ENCODE data around the gene CFAP46.
A peak's percentile ranks its signal among the peaks of the same experiment; 100 is the strongest.
"Not testable (repeated sequence)": the region's sequence is repeated elsewhere in the genome, so short reads cannot be mapped to it uniquely, and the experiment has no call there.

CFAP46 gene

DNA sequence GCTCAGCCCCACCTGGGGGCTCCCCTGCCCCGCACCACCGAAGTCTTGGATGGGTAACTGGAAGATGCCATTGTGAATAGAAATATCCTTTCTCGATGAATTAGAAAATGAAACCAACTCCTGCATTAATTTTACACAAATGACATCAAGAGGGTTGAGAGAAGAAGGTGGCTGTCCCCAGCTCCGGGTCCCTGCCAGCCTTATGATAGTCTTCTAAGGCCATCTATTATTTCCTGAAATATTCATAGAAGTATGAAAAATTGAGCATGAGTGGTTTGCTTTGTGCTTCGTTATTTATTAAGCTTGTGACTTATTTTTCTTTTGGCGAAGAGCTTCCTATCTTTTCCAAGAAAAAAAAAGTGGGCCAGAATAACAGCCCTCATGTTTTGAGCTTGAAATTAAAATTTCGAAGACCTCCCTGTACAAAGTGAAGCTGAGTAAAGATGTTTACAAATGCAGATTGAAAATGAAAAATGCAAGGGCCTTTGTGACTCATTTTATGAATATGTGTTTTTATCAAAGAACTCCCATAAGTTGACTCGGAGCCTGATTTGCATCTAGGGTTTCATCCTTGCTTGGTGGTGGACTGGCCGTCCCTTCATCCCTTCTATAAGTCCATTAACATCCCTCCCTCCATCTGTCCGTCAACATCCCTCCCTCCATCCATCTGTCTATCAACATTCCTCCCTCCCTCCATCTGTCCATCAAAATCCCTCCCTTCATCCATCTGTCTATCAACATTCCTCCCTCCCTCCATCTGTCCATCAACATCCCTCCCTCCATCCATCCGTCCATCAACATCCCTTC, 20.5 kb upstream of the CFAP46 start:
- no peak for DNase-seq (ENCODE audit: low read depth)

- DNase-seq (ENCODE audit: low read depth): peak; percentile 46
Observed at GRCh38 chr10:132961787-132962622, 19.6 kb upstream of the CFAP46 start.

- DNase-seq (ENCODE audit: low read depth): no peak
Observed at GRCh38 chr10:132961420-132961786, 19.0 kb upstream of the CFAP46 start.

GRCh38 chr10:132960631-132961419, 18.5 kb upstream of the CFAP46 start:
- DNase-seq (ENCODE audit: low read depth): no peak

GRCh38 chr10:132960071-132960472, 17.7 kb upstream of the CFAP46 start:
- DNase-seq (ENCODE audit: low read depth): no peak

- no peak for DNase-seq (ENCODE audit: low read depth)
Observed at GRCh38 chr10:132959559-132959961, 17.2 kb upstream of the CFAP46 start.

- DNase-seq (ENCODE audit: low read depth): no peak
Observed at GRCh38 chr10:132958883-132959558, 16.7 kb upstream of the CFAP46 start.

DNA sequence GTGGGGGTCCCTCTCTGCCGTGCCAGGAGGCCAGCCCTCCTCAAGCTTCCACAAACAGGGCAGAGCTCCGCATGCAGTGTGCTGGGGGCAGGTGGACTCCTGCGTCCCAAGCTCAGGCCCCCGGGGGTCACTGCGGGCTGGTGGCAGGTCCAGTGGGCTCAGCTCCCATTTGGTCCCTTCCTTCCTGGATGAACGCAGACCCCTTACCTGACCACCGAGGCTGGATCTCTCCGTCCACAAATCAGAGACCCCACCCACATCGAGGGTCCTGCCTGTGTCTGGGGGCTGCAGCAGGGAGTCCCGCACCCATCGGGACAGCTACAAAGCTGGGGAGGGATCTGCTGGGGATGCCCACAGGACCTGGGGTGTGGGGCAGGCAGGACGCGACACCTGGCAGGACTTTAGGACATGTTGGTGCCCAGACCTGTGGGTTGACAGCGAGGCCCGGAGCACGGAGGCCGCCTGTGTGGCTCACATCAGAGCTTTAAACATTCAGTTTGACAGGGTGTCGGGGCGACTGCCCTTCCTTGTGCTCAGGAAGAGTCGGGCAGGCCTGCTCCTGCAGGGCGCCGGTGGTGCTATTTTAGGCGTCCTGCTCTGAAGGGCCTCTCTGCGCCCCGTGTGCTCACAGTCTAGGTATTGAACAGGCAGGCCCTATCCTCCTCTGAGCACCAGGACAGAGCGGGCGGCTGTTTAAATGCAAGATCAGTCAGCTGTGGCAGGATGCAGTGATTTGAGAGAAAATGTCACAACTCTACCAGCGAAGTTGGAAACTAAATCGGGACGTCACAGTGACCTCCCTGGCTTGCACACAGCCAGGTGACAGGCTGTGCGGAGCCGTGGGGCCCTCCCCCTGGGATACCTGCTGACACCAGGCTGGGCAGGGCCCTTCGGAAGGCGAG, 15.9 kb upstream of the CFAP46 start:
- DNase-seq (ENCODE audit: low read depth): no peak

DNA sequence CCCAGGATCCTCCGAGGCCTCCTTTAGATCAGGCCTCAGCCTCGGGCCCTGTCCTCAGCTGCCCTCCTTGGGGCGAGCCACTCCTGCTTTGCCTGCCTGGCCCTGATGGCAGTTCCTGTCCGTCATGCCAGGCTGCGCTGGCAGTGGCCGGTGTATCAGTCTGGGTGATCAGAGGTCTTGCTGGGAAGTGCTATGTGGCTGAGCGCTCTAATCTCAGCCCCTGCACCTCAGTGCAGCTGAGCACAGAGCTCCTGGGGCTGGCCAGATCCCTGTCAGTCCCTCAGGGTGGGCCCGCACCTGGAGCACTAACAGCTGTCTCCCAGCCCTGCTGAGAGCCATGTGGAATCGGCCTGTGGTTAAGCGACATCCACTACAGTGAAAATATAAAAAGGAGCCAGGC, 14.8 kb upstream of the CFAP46 start:
- DNase-seq (ENCODE audit: low read depth): no peak

DNA sequence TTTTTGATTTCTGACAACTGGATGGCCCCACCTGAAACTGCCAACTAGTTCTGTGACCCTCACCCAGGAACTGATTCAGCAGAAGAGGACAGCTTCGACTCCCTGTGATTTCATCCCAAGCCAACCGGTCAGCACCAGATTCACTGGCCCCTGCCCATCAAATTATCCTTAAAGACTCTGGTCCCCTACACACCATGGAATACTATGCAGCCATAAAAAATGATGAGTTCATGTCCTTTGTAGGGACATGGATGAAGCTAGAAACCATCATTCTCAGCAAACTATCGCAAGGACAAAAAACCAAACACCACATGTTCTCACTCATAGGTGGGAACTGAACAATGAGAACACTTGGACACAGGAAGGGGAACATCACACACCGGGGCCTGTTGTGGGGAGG, 13.9 kb upstream of the CFAP46 start:
- DNase-seq (ENCODE audit: low read depth): not testable (repeated sequence)

- no peak for DNase-seq (ENCODE audit: low read depth)
Observed at GRCh38 chr10:132955479-132955878, 13.1 kb upstream of the CFAP46 start.

DNA sequence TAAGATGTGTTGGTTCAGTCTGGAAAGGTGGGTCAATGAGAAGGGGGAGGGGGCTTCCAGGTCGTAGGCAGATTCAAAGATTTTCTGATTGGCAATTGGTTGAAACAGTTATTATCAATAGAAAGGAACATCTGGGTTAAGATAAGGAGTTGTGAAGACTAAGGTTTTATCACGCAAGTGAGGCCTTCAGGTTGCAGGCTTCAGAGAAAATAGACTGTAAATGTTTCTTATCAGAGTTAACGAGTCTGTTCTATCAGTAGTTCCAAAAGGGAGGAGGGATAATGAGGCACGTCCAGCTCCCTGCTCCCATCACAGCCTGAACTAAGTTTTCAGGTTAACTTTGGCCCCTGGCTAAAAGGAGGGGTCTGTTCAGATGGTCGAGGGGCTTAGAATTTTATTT, 11.1 kb upstream of the CFAP46 start:
- DNase-seq (ENCODE audit: low read depth): no peak

DNA sequence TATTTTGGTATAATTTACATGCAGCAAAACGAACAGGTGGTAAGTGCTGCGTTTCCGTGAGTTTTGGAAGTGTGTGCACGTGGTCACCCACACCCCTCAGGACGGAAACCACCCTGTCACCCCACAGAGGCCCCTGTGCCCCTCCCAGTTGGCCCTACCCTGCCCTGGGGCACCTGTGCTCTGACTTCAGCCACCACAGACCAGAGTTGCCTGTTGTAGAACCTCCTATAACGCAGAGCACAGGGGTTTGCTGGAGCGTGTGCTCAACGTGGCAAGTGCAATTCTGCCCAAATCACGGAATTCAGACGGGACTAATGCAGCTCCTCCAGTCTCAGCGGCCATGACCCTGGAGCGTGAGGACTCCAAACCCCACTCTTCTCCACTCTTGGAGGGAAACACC, 9.6 kb upstream of the CFAP46 start:
- no peak for DNase-seq (ENCODE audit: low read depth)

GRCh38 chr10:132948351-132948750, 6.0 kb upstream of the CFAP46 start:
- no peak for DNase-seq (ENCODE audit: low read depth)

GRCh38 chr10:132947843-132948242, 5.5 kb upstream of the CFAP46 start:
- no peak for DNase-seq (ENCODE audit: low read depth)

DNA sequence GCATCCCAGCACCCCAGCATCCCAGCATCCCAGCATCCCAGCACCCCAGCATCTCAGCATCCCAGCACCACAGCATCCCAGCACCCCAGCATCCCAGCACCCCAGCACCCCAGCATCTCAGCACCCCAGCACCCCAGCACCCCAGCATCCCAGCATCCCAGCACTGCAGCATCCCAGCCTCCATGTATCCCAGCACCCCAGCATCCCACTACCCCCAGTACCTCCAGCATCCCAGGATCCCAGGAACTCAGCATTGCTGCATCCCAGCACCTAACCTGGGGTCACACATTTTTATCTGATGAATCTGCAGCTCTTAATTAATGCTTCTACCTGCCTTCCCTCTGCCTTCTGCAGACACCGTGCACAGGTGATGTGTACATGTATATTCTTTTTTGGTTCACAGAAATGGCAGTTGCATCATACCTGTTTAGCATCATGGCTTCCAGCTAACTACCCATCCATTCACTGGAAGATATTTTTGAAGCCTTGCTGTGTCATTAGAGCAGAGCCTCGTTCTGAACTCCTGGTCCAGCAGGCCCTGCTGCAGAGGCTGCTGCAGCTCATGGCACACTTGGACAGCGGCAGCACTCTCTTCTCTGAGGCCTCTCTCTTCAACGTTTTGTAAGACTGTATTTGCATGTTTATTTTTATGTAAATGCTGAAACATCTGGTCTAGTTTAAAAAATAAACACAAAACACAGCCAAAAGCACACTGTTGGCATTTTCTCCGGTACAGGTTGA, 4.6 kb upstream of the CFAP46 start:
- no peak for DNase-seq (ENCODE audit: low read depth)

DNA sequence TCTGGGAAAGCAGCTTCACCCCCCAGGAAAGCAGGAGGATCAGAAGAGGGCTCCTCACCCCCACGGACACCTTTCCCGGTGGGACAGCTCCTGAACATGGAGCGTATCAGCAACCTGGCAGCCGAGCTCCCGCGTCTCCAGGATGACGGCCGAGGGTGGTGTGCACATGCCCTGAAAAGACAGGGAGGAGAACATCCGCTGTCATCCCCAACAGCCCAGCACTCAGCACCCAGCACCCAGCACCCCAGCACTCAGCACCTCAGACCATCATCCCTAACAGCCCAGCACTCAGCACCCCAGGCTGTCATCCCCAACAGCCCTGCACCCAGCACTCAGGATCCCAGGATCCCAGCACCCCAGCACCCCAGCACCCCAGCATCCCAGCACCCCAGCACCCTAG, 3.9 kb upstream of the CFAP46 start:
- no peak for DNase-seq (ENCODE audit: low read depth)

- DNase-seq (ENCODE audit: low read depth): no peak
Observed at GRCh38 chr10:132945894-132946255, 3.5 kb upstream of the CFAP46 start.

- no peak for DNase-seq (ENCODE audit: low read depth)
Observed at GRCh38 chr10:132945125-132945893, 2.9 kb upstream of the CFAP46 start.

DNA sequence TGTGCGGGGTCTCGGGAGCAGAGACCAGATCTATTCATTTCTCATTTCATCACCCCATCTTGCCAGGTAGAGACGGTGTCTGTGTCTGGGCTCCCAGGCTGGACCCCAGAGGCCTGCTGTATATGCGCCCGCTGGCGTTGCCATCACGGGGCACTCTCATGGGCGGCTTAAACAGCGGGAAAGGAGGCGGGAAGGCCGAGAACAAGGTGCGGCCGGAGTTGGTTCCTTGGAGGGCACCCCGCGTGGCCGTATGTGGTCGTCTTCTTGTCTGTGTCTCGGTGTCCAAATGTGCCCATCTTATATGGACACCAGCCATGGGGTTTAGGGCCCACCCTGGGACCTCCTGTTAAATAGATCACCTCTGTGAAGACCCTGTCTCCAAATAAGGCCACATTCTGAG, 2.1 kb upstream of the CFAP46 start:
- DNase-seq (ENCODE audit: low read depth): no peak
